IPS DF 4.7 (cell line): Measurements from ENCODE around the gene SLC6A9.

Source experiments
- DNase-seq: peaks from one replicate; pipeline ENCODE4 v3.0.0-alpha.2; 2013; ENCODE audit warnings: low spot score; ENCODE audit errors: extremely low read depth

The SLC6A9 gene

DNA sequence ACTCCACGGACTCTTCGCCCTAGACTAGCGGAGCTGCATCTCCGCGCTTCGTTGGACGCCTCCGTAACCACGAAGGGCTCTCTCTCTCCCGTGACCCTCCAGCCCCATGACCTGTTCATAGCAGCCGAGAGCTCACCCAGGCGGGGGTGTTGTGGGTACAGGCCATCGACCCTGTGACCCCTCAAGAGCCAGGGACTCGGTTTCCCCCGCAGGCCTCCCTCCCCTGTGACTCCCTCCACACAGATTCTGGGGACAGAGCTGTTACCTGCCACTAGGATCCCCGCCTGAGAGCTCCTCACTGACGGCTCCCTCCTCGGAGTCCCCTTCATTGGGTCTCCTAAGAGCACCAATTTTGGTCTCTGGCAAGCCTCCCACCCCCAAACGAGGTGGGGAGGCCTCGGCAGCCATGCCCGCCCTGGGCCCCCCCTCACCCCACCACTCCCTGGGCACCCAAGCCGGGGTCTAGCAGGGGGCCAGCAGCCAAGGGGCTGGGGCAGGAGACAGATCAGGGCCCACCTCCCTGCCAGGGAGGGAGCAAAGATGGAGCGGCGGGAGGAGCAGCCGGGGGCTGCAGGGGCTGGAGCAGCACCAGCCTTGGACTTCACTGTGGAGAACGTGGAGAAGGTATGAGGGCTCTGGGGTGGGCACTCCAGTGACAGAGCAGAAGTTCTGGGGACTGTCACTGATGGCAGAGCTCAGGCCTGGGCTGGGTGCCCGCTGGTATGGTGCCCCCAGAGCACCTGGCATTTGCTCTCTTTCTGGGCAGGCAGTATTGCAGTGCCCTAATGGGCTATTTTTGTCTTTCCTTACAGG is 84.0 kb downstream of the SLC6A9 start:
- no peak for DNase-seq
